ENCODE measurements around the gene ADGB.

Gene ADGB

DNA sequence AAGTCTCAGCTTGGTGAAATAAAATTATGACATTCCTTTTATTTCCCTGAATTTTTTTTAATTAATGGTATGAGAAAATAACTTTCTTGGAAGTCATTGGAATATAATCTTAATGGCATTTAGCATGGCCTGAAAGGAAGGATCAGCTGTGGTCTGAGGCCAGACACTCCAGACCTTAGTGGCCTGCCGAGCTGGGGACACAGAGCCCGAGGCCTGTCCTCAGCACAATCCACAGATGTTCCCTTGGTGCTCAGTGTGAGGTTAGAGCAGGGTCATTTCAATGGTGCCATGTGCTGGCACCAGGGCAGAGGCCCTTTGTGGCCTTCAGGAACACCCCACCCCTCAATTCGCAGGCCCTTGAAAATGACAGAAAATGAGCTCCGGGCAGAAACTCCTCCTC lies 120.6 kb downstream of the ADGB start:
- H3K4me3 ChIP-seq (ENCODE audit: severe bottlenecking), result no peak overlapping the region
- no peaks in the 10 kb centered on the region for H3K27me3 ChIP-seq (ENCODE audit: insufficient read depth, poor library complexity, severe bottlenecking)
- ATAC-seq (ENCODE audit: low read depth), result no peak
- no peaks in the 10 kb centered on the region for H3K36me3 ChIP-seq (ENCODE audit: low read depth)
- no peaks in the 10 kb centered on the region for H3K4me1 ChIP-seq (ENCODE audit: insufficient read depth, poor library complexity, severe bottlenecking)
- no peaks in the 10 kb centered on the region for H3K9me3 ChIP-seq (ENCODE audit: severe bottlenecking)
- TF ChIP-seq, protein P1, sequence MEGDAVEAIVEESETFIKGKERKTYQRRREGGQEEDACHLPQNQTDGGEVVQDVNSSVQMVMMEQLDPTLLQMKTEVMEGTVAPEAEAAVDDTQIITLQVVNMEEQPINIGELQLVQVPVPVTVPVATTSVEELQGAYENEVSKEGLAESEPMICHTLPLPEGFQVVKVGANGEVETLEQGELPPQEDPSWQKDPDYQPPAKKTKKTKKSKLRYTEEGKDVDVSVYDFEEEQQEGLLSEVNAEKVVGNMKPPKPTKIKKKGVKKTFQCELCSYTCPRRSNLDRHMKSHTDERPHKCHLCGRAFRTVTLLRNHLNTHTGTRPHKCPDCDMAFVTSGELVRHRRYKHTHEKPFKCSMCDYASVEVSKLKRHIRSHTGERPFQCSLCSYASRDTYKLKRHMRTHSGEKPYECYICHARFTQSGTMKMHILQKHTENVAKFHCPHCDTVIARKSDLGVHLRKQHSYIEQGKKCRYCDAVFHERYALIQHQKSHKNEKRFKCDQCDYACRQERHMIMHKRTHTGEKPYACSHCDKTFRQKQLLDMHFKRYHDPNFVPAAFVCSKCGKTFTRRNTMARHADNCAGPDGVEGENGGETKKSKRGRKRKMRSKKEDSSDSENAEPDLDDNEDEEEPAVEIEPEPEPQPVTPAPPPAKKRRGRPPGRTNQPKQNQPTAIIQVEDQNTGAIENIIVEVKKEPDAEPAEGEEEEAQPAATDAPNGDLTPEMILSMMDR (IDR thresholded peaks at IDR 0.05; ENCODE audit: poor library complexity, severe bottlenecking), result no peak
- no peak overlapping the region for H3K27ac ChIP-seq (ENCODE audit: poor library complexity, severe bottlenecking)
- no peak for DNase-seq (ENCODE audit: low spot score)

DNA sequence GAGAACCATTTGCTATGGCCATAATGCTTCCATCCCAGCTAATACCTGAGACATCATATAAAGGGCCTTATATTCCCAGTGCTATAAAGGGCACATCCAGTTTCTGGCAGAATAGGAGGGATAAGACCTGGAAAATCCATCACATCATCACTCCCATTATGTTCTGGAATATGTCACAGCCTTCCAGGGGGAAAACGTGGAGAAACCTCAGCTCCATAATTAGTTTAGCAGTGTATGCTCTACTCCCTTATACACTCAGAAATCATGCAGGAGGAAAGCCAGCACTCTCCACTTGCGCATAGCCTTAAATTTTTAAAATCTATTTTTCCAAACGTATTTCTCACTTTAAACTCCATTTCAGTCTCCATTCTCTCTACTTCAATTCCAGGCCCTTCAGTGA lies 140.9 kb downstream of the ADGB start:
- DNase-seq (ENCODE audit: low spot score) (no peak), ATAC-seq (ENCODE audit: low read depth) (no peak)
- Histone ChIP-seq H3K36me3 (ENCODE audit: low read depth) (no peaks in the 10 kb centered on the region), H3K27me3 (ENCODE audit: insufficient read depth, poor library complexity, severe bottlenecking) (no peaks in the 10 kb centered on the region), H3K9me3 (ENCODE audit: severe bottlenecking) (no peaks in the 10 kb centered on the region), H3K27ac (ENCODE audit: poor library complexity, severe bottlenecking) (no peak overlapping the region), H3K4me1 (ENCODE audit: insufficient read depth, poor library complexity, severe bottlenecking) (no peaks in the 10 kb centered on the region), H3K4me3 (ENCODE audit: severe bottlenecking) (no peak overlapping the region)
- TF ChIP-seq, protein P1 (IDR thresholded peaks at IDR 0.05; ENCODE audit: poor library complexity, severe bottlenecking), result no peak

DNA sequence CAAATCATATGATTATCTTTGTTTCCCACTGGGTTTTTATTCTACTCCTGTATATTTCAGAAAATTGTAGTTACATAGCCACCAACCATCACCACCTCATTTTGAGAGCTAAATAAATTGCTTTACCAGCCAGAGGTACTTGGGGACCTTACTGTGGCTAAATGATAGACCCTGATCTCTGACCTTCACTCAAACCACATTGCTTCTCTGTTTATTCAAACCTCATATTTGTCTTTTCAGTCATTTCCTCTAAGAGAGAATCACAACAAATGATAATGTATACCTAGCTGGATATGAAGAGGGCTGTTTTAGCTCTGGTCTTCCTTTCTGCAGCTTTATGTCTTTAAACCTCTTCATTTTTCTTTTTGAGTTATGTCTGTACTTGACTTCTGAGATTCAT lies 142.8 kb downstream of the ADGB start:
- Histone ChIP-seq H3K4me1 (ENCODE audit: insufficient read depth, poor library complexity, severe bottlenecking) (no peaks in the 10 kb centered on the region), H3K27ac (ENCODE audit: poor library complexity, severe bottlenecking) (no peak overlapping the region), H3K9me3 (ENCODE audit: severe bottlenecking) (no peaks in the 10 kb centered on the region), H3K27me3 (ENCODE audit: insufficient read depth, poor library complexity, severe bottlenecking) (no peaks in the 10 kb centered on the region), H3K4me3 (ENCODE audit: severe bottlenecking) (no peak overlapping the region), H3K36me3 (ENCODE audit: low read depth) (no peaks in the 10 kb centered on the region)
- DNase-seq (ENCODE audit: low spot score) (no peak), ATAC-seq (ENCODE audit: low read depth) (no peak)
- TF ChIP-seq, protein P1 (IDR thresholded peaks at IDR 0.05; ENCODE audit: poor library complexity, severe bottlenecking), result no peak

DNA sequence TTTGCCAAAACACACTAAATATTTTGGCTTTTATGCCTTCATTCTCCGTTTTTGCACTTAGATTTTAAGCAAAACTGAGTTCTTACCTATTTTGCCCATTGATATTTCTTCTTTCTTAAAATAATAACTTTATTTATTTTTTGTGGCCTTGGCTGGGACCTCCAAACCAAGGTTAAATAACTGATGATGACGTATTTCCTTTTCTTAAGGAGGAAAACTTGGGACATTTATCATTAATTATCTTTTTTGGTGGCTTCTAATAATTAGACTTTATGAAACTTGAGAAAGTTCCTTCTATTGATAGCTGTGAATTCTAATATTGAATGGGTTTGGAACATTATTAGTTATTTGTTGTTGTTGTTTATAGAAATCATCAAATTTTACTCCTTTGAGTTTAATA lies 154.5 kb downstream of the ADGB start:
- H3K4me3 ChIP-seq (ENCODE audit: severe bottlenecking), result no peak overlapping the region
- TF ChIP-seq, protein P1 (IDR thresholded peaks at IDR 0.05; ENCODE audit: poor library complexity, severe bottlenecking), result no peak
- H3K27me3 ChIP-seq (ENCODE audit: insufficient read depth, poor library complexity, severe bottlenecking), result no peaks in the 10 kb centered on the region
- H3K9me3 ChIP-seq (ENCODE audit: severe bottlenecking), result no peaks in the 10 kb centered on the region
- no peaks in the 10 kb centered on the region for H3K4me1 ChIP-seq (ENCODE audit: insufficient read depth, poor library complexity, severe bottlenecking)
- no peak for ATAC-seq (ENCODE audit: low read depth)
- DNase-seq (ENCODE audit: low spot score), result no peak
- no peaks in the 10 kb centered on the region for H3K36me3 ChIP-seq (ENCODE audit: low read depth)
- H3K27ac ChIP-seq (ENCODE audit: poor library complexity, severe bottlenecking), result no peak overlapping the region

DNA sequence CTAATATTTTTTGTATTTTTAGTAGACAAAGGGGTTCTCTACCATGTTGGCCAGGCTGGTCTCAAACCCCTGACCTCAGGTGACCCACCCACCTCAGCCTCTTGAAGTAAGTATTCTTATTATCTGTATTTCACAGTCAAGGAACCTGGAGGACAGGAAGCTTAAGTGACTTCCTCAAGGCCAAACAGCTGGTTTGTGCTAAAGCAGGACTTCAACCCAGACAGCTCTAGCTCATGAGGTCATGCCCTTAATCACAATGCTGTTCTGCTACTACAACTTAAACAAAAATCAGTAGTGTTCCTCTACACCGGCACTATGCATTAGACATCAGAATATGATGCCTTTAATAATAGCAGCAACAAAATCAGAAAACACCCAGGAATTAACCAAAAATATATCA lies 168.9 kb downstream of the ADGB start:
- Histone ChIP-seq H3K4me1 (ENCODE audit: insufficient read depth, poor library complexity, severe bottlenecking) (no peaks in the 10 kb centered on the region), H3K27ac (ENCODE audit: poor library complexity, severe bottlenecking) (no peak overlapping the region), H3K27me3 (ENCODE audit: insufficient read depth, poor library complexity, severe bottlenecking) (no peaks in the 10 kb centered on the region), H3K4me3 (ENCODE audit: severe bottlenecking) (no peak overlapping the region), H3K9me3 (ENCODE audit: severe bottlenecking) (peaks cover 2% of the 10 kb centered on the region), H3K36me3 (ENCODE audit: low read depth) (no peaks in the 10 kb centered on the region)
- no peak for ATAC-seq (ENCODE audit: low read depth)
- no peak for DNase-seq (ENCODE audit: low spot score)
- TF ChIP-seq, protein P1 (IDR thresholded peaks at IDR 0.05; ENCODE audit: poor library complexity, severe bottlenecking), result no peak

Data from RWPE2 (cell line).